Limb (tissue), 2 donors: Measurements from ENCODE around the gene APH1A.
"Not testable (repeated sequence)": the region's sequence is repeated elsewhere in the genome, so short reads cannot be mapped to it uniquely, and the experiment has no call there.

Experiments
- DNase-seq, 2 donors: peaks; one replicate each; pipeline ENCODE4 v3.0.0-alpha.2; 2016; ENCODE audit errors: extremely low spot score in 2 of 2

Gene APH1A

DNA sequence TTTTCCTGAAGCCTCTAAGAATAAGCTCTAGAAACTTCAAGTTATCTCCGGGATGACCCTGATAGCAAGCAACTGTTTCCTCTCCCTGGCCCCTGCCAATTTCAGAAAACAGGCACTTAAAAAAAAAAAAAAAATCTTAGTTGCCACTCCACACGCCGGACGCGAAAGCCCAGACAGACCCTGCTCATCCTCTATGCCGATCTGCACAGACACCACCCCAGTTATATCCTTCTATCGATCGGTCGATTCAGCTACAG, 34.6 kb downstream of the APH1A start:
- peak in 1 of 2 donors; percentile 36 for DNase-seq

GRCh38 chr1:150233359-150234308, 35.2 kb downstream of the APH1A start:
- DNase-seq: no peak

- DNase-seq: not testable (repeated sequence)
These were observed 35.9 kb downstream of the APH1A start for GRCh38 chr1:150232921-150233320.

DNA sequence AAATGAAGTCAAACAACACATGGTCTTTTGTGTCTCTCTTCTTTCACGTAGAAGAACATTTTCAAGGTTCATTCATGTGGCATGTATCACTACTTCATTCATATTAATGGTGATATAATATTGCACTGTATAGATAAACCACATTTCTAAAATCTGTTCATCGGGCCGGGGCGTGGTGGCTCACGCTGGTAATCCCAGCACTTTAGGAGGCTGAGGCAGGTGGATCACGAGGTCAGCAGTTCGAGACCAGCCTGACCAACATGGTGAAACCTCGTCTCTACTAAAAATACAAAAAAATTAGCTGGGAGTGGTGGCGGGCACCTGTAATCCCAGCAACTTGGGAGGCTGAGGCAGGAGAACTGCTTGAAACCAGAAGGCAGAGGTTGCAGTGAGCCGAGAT, 40.6 kb downstream of the APH1A start:
- not testable (repeated sequence) for DNase-seq

GRCh38 chr1:150227228-150227627, 41.6 kb downstream of the APH1A start:
- no peak for DNase-seq

GRCh38 chr1:150226486-150226885, 42.3 kb downstream of the APH1A start:
- DNase-seq: no peak

DNA sequence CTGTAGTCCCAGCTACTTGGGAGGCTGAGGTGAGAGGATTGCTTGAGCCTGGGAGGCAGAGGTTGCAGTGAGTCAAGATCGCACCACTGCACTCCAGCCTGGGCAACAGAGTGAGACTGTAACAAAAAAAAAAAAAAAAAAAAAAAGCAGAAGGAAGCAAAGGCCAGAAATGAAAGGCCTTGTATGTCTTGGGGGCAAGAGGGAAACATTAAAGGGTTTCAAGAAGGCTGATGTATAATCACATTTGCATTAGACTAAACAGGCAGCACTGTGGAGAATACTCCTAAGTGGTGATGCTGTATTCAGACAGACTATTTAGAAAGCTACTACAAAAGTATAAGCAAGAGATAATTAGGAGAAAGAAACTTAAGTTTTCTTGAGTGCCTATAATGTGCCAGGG, 43.3 kb downstream of the APH1A start:
- DNase-seq: no peak

GRCh38 chr1:150224983-150225382, 43.8 kb downstream of the APH1A start:
- no peak for DNase-seq

- DNase-seq: no peak
These were observed 47.3 kb downstream of the APH1A start for GRCh38 chr1:150221552-150221951.

- DNase-seq: not testable (repeated sequence)
These were observed 53.0 kb downstream of the APH1A start for GRCh38 chr1:150215855-150216254.
